HG03520 (cell line): ENCODE data around the gene SLC28A2.
"Not testable (repeated sequence)": the region's sequence is repeated elsewhere in the genome, so short reads cannot be mapped to it uniquely, and the experiment has no call there.

ENCODE experiments used
- ATAC-seq: cut with Tn5 transposase; IDR thresholded peaks from one replicate; pipeline ENCODE4 v1.9.1; 2021; ENCODE audit warnings: mild to moderate bottlenecking, moderate library complexity; ENCODE audit not compliant: unreplicated experiment

The SLC28A2 gene

DNA sequence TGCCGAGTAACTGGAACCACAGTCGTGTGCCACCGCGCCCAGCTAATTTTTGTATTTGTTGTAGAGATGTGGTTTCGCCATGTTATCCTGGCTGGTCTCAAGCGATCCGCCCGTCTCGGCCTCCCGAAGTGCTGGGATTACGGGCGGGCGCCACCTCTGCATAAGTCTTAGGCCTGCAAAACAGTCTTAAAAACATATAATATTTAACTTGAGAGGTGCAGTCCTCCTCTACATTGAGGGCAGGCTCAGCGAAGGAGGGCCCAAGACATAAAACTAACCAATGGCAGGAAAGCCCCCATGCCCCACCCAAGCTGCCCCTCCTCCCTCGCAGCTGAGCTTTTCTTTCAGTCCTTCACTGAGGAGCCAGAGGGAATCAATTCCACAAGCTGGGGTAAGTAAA, at the start of gene SLC28A2:
Gene SLC28A2, plus strand, starts transcription at position 347 of the 400 bp plus-strand sequence. CDS start 982 bp downstream, outside the sequence.
- no peak for ATAC-seq

DNA sequence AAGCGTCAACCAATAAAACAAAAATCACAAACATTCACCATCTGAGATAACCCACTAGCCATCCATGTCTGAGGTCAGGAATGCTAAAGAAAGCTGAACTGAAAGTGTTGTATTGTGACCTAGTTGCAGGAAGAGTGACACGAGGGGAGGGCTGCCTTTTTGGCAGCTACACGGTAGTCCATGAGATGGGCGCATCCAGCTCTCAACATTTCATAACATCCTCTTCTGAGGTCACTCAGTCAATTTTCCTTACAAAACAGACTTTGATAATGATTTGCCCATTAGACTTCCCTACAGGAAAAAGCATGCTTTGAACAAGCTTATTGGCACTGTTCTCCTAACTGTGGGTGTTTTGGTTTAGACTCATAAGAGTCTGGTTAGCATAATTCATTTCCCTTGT, 48.9 kb upstream of the SLC28A2 start:
- ATAC-seq, result no peak

DNA sequence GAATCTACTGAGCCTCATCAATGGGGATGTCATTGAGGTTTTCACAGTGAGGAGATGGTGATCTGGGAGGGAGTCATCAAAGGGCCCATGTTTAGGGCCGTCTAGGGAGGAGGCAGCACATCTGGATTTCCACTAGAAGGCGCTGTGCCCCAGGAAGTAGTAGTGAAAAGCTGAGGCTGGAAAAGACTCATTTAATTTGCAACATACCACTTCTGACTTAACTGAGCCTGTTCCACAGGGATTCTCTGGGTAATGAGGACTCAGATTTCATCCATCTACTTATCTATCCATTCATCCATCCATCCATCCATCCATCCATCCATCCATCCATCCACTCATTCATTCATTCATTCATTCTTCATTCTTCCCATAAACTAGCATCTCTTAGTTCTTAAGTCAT, 46.8 kb upstream of the SLC28A2 start:
- ATAC-seq, result no peak

DNA sequence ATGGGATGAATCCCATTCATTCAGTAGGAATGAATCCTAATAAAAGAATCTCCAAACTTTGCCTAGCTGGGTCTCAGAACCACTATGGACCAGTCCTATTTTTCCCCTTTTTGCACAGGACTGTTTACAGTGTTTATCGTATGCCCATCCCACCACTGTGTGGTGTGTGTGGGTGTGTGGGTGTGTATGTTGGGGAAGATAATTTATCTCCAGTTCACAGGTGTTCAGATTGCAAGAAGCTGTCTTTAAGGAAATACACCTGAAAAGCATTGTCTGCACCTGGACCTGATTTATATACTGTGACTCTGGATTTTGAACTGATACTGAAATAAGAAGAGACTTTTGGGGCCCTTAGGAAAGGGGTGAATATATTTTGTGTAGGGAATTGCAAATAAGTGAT, 39.5 kb upstream of the SLC28A2 start:
- no peak for ATAC-seq

DNA sequence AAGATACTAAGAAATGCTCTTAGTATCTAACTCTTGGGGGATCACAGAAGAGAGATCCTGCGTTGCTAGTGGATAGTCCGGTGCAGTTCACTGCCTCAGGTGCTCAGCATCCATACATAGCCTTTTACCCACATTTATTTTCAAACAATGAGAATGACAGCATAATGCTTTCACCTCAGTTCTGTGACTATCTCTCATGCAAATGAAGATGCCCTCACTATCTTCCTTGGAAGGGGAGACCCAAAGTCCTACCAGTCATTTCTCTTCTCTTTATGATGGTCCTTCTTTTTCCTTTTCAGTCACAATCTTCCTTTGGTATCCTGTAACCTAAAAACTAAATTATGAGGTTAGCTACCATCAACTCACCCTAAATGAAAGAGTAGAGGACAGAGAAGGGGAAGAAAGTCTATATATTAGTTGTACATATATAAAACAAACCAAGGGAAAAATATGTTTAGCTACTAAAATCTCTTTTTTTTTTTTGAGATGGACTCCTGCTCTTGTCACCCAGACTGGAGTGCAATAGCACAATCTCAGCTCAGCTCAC, 30.9 kb upstream of the SLC28A2 start:
- ATAC-seq, result no peak

DNA sequence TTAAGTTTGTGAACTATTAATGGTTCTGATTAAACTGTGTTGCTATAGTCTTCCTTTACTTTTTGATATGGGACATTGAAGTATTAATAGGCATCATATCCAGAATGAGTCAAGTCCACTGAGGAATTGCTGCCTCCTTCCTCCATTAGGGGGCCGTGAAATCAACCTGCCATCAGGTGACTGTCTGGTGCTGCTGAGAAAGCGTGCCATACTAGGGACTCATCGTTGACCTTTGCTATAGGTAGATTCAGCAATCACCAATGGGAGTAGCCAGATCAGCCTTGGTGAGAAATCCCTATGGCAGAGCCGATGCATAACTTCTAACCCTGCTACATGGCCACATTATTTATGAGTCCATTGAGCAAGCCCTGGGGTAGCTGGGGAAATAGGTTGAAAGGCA, 30.1 kb upstream of the SLC28A2 start:
- ATAC-seq, result no peak

DNA sequence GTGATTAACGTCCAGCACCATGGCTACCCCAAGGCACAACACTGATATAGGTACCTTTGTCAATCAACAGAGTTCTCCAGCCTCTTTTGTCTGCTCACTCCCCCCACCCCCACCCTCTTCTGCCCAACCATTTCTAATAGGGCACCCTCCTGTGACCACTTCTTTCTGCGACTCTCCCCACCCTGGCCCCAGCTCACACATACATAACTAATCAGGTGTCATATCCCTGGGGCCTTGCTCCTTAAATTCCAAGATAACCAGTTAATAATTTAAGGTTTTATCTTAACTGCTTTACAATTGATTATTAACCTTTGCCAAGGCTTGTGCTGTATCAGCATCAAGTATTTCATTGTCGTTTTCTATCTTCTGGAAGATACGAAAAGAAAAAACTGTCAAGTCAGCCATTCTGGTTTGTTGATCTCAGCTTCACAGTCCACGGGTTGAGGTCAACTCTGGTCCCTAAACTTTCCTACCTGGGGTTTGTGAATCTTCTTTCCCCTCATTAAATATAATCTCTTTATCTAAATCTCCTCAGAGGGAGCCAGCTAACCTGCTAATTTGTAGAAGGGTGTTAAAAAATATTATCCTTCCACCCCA, 27.3 kb upstream of the SLC28A2 start:
- no peak for ATAC-seq

DNA sequence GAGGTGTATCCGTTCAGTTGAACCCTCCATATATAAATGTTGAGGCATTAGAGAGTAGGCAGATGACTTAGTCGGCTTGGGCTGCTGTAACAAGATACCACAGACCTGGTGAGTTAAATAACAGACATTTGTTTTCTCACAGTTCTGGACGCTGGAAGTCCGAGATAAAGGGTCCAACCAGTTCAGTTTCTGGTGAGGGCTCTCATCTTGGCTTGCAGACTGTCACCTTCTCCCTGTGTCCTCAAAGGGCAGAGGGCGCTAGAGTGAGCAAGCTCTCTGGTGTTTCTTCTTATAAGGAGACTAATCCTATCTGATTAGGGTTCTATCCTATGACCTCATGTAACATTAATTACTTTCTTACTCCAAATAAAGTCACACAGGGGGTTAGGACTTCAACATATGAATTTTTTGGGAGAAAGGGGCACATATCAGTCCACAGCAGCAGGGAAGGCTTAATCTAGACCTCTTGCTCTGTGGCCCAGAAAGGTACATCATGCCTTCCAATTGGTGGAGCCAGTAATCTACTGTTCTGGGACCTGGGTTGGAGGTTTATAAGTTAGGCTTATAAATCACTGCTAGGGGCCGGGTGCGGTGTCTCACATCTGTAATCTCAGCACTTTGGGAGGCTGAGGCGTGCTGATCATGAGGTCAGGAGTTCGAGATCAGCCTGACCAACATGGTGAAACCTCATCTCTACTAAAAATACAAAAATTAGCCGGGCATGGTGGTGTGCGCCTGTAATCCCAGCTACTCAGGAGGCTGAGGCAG, 26.3 kb upstream of the SLC28A2 start:
- no peak for ATAC-seq

DNA sequence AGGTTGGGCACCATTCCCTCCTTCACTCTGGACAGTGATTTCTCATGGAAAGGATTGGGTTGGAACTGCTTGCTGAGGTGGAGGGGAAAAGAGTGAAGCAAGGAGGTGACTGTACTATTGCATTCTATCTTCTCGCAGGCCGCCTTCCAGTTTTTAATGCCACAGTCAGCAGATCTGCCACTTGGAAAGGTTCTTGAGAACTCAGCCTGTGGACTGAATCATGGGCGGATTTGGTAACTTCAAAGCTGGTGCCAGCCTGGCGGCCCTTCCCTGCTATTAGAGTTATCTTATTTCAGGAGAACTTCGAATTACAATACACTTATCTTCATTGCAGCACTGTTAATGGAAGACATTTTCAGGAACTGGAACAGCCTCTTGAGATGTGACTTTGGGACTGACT, 23.1 kb upstream of the SLC28A2 start:
- no peak for ATAC-seq

DNA sequence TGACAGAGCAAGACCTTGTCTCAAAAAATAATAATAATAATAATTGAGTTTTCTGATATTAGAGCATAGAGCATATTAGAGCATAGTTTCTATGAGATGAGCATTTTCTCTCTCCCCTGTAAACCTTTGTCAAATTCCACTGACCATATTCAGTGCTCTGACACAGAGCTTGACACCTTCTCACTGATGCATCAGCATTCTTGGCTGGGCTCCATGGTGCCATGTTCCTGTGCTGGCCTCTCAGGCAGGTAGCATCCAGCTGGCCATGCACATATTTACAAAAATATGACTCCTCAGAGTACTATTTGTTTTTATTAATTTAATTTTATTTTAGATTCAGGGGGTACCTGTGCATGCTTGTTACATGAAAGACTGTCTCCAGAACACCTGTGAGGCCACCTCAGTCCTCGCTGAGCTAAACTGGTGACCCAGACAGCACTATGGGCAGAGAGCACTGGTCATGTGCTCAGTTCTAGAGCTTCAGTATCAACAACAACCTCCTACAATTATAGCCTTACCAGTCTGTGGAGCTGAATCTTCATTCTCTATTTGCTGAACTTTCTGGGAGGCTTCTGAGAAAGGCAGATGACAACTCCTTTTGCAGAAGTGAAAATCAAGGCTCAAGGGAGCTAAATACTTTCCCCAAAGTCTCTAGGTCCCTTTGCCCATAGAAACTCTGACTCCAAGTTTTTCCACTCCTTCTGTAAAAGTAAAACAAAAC, 21.6 kb upstream of the SLC28A2 start:
- no peak for ATAC-seq

- ATAC-seq, result no peak
These were observed 20.9 kb upstream of the SLC28A2 start for GRCh38 chr15:45231132-45231531.

GRCh38 chr15:45231864-45232562, 20.0 kb upstream of the SLC28A2 start:
- no peak for ATAC-seq

- no peak for ATAC-seq
These were observed 17.3 kb upstream of the SLC28A2 start for GRCh38 chr15:45234562-45235235.

GRCh38 chr15:45236806-45237205, 15.2 kb upstream of the SLC28A2 start:
- not testable (repeated sequence) for ATAC-seq

DNA sequence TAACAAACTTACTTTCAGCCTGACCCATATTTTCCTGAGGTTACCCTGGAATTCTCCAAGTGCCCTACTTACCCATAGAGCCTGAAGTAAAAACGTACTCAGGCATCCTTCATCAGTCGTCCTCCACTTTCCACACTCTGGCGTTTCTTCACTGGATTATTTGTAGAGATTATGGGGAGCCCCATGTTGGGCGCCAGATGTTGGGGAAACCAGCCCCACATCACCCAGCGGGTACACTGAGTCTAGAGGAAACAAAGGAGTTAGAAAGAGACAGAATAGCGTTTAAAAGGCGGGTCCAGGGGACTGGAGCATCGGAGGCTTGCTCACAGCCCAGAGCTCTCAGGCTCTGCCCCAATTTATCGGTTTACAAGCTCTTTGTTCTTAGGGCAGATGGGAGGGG, 9.7 kb upstream of the SLC28A2 start:
- no peak for ATAC-seq

- no peak for ATAC-seq
These were observed 2.8 kb upstream of the SLC28A2 start for GRCh38 chr15:45249125-45249780.

- ATAC-seq, result no peak
These were observed 1.3 kb downstream of the SLC28A2 start for GRCh38 chr15:45253330-45253729.

DNA sequence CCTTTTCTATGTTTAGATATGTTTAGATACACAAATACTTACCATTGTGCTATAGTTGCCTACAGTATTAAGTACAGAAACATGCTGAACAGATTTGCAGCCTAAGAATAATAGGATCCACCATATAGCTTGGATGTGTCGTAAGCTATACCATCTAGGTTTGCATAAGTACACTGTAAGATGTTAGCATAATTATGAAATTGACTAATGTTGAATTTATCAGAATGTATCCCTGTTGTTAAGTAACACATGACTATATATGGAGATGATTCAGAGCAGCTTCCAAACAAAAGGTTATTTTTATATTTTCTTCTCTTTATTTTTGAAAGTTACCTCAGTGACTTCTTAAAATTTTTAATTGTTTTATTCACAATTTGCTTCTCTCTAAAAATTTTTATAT, 2.4 kb downstream of the SLC28A2 start:
- ATAC-seq, result no peak

- not testable (repeated sequence) for ATAC-seq
These were observed 2.8 kb downstream of the SLC28A2 start for GRCh38 chr15:45254824-45255223.

DNA sequence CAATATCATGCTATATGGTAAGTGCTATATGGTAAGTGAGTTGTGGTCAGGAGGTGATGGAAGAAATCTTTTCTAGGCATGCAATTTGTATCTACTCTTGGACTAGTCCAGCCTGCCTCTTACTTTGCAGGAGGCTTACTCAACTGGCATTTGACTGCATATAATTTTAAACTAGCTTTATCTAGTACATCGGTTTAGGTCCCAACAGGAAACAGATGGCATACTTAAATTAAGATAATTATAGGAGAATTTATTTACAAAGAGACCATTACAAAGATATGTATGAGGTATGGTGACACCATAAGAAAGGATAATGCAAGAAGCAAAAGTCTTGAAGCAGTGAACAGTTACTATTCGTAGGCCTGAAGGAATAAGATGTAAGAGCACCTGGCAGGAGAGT, 7.8 kb downstream of the SLC28A2 start:
- no peak for ATAC-seq
